Gastrocnemius medialis (tissue), 4 donors: ENCODE data around the gene EZR. TPM values are rescaled to one million over a fixed set of nuclear protein-coding genes. Genes with fewer than 3 reads are reported as not detected.

Experiments used
- ATAC-seq, 2 donors: fragments of 150-250 bp; one replicate each; pipeline ENCODE4 v1.9.1; 2016
- DNase-seq, 2 donors: peaks; one replicate each; pipeline ENCODE4 v3.0.0-alpha.2; 2019
- H3K27ac ChIP-seq, 4 donors: fragments of 200-600 bp; sonication (generic); 1 replicate in 1 of 4; 2 replicates in 3 of 4; pipeline ENCODE4 v1.5.1; 2016 to 2018; ENCODE audit warnings: mild to moderate bottlenecking in 2 of 4, moderate library complexity in 1 of 4
- H3K27me3 ChIP-seq, 3 donors: fragments of 200-600 bp; sonication (generic) in 2 of 3; 1 replicate in 1 of 3; 2 replicates in 2 of 3; pipeline versions ENCODE4 v1.5.1 to v1.6.0; 2016 to 2019; ENCODE audit warnings: mild to moderate bottlenecking in 1 of 3, moderate library complexity in 1 of 3
- H3K36me3 ChIP-seq, 2 donors: fragments of 200-600 bp; sonication (generic) in 1 of 2; one replicate each; pipeline ENCODE4 v1.5.1; 2017 to 2018
- H3K4me1 ChIP-seq, 2 donors: fragments of 200-600 bp; sonication (generic) in 1 of 2; one replicate each; pipeline ENCODE4 v1.5.1; 2016 to 2017; ENCODE audit warnings: mild to moderate bottlenecking in 2 of 2
- H3K4me3 ChIP-seq, 4 donors: fragments of 200-600 bp; sonication (generic) in 3 of 4; 1 replicate in 1 of 4; 2 replicates in 3 of 4; pipeline ENCODE4 v1.5.1; 2016 to 2019; ENCODE audit warnings: mild to moderate bottlenecking in 2 of 4
- H3K9me3 ChIP-seq, 3 donors: fragments of 200-600 bp; sonication (generic) in 2 of 3; 1 replicate in 1 of 3; 2 replicates in 2 of 3; pipeline ENCODE4 v1.5.1; 2016 to 2019
- POLR2A ChIP-seq, 2 donors: fragments of 450-650 bp; IDR thresholded peaks; one replicate each; pipeline ENCODE4 v1.6.1; 2017; ENCODE audit warnings: antibody characterized with exemption in 2 of 2, mild to moderate bottlenecking in 2 of 2, moderate library complexity in 2 of 2
- in situ Hi-C, 4 donors: fragments of 200-750 bp; cut with MboI; loops; one replicate each; pipeline versions ENCODE4 v1.15.0 to v1.8.0; 2017; ENCODE audit warnings: low sequenced_read_pairs in 4 of 4
- intact Hi-C: fragments of 100-400 bp; cut with DNase I; formaldehyde crosslinking; loops from one replicate; pipeline ENCODE4 v1.15.1; 2023; ENCODE audit warnings: low total_unique reads
- total RNA-seq, 4 donors: library from RNA; depleted of rRNA; stranded (reverse); fragments of >200 nt; gene quantifications; one replicate each; pipeline versions ENCODE4 v1.1.0 to v1.2.3, GENCODE V29; 2016
- TF ChIP-seq, protein P1 (sequence below), 5 experiments: fragments of 450-650 bp in 3 of 5; fragments of 200-600 bp in 2 of 5; sonication (generic) in 2 of 5; IDR thresholded peaks in 4 of 5; conservative IDR thresholded peaks in 1 of 5; 1 replicate in 4 of 5; 2 replicates in 1 of 5; pipeline ENCODE4 v1.5.1; 2016 to 2019; ENCODE audit warnings: antibody characterized with exemption in 5 of 5, mild to moderate bottlenecking in 3 of 5, moderate library complexity in 3 of 5

The EZR gene
- 10 to 100 TPM; 18.1 to 54.1 (median 33.6) TPM for total RNA-seq

DNA sequence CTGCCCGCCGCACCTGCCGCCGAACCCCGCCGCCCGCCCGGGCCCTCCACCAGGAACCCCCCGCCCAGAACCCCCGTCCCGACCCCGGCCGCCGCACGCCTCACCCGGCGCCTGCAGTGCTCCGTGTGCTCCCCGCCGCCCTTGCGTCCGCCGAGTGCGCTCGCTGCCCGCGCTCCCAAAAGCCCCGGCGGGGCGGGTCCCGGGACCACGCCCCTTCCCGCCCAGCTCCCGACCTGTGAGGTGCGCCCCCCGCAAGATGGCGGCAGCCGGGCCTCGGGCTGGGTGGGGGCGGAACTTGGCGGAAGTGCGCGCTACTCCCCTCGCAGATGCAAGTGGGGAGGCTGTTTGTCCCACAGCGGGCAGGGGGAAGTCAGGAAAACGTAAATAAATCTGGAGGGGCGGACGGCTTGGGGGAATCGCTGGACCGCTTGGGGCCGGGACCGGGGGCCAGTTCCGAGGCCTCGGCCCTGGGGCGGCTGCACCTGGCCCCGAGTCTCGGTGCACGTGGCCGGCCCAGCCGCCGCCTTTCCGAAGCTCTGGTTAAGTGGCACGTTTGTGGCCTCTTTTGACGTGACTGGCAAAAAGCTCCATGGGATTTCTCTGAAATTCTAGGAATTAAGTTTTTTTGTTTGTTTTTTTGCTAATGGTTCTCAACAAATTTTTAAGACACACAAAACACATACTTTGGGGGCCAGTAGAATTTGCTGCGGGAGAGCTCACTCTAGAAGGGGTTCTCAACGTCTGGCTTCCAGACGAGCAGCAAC, at the start of gene EZR:
Gene EZR, minus strand, starts transcription at position 156 of the 764 bp plus-strand sequence. CDS start 1,275 bp downstream, outside the sequence.
- ATAC-seq (peak; percentile 44 to 53), DNase-seq (peak; percentile 34 to 70)
- no peaks in the 10 kb centered on the region for H3K36me3 ChIP-seq
- in situ Hi-C loops: no loop called here
- peak within 1 kb of the TSS; percentile 90 to 93 (median 92) for H3K27ac ChIP-seq
- intact Hi-C loops: loop anchor here (2.0 to 10.0 kb wide), 3 partner anchors 49 to 585 kb away; no protein-coding TSS in a partner anchor
- peak within 1 kb of the TSS; percentile 81 to 88 (median 84) for H3K4me3 ChIP-seq
- no peaks in the 10 kb centered on the region for H3K9me3 ChIP-seq
- TF ChIP-seq, protein P1, sequence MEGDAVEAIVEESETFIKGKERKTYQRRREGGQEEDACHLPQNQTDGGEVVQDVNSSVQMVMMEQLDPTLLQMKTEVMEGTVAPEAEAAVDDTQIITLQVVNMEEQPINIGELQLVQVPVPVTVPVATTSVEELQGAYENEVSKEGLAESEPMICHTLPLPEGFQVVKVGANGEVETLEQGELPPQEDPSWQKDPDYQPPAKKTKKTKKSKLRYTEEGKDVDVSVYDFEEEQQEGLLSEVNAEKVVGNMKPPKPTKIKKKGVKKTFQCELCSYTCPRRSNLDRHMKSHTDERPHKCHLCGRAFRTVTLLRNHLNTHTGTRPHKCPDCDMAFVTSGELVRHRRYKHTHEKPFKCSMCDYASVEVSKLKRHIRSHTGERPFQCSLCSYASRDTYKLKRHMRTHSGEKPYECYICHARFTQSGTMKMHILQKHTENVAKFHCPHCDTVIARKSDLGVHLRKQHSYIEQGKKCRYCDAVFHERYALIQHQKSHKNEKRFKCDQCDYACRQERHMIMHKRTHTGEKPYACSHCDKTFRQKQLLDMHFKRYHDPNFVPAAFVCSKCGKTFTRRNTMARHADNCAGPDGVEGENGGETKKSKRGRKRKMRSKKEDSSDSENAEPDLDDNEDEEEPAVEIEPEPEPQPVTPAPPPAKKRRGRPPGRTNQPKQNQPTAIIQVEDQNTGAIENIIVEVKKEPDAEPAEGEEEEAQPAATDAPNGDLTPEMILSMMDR (IDR thresholded peaks at IDR 0.05 in 4 of 5, conservative IDR thresholded peaks at IDR 0.05 in 1 of 5): no peak
- peak; percentile 57 to 74 for TF ChIP-seq POLR2A (IDR thresholded peaks at IDR 0.05)
- no peaks in the 10 kb centered on the region for H3K27me3 ChIP-seq
- H3K4me1 ChIP-seq: peaks cover 10 to 17% of the 10 kb centered on the region in 2 donors

DNA sequence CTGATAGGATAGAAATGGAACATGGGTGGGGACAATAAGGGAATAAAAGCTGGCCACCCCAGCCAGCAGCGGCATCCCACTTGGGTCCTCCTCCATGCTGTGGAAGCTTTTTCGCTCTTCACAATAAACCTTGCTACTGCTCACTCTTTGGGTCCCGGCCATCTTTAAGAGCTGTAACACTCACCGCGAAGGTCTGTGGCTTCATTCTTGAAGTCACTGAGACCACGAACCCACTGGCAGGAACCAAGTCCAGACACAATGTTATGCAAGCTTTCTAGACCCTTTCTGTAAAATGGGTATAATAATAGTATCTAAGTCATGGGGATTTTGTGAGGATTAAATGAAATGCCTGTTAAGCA, 48.9 kb upstream of the EZR start:
- in situ Hi-C loops: no loop called here
- intact Hi-C loops: loop anchor here (2.0 kb wide), 1 partner anchor 49 kb away; the partner anchor contains the start of gene EZR
- DNase-seq: no peak
- ATAC-seq: no peak
- Histone ChIP-seq H3K36me3 (no peaks in the 10 kb centered on the region), H3K4me3 (no peak overlapping the region), H3K27me3 (no peaks in the 10 kb centered on the region), H3K4me1 (peaks cover 6 to 10% of the 10 kb centered on the region in 2 donors), H3K27ac (no peak overlapping the region), H3K9me3 (no peaks in the 10 kb centered on the region)
- TF ChIP-seq, protein P1 (IDR thresholded peaks at IDR 0.05 in 4 of 5, conservative IDR thresholded peaks at IDR 0.05 in 1 of 5): no peak
- TF ChIP-seq POLR2A (IDR thresholded peaks at IDR 0.05): no peak

DNA sequence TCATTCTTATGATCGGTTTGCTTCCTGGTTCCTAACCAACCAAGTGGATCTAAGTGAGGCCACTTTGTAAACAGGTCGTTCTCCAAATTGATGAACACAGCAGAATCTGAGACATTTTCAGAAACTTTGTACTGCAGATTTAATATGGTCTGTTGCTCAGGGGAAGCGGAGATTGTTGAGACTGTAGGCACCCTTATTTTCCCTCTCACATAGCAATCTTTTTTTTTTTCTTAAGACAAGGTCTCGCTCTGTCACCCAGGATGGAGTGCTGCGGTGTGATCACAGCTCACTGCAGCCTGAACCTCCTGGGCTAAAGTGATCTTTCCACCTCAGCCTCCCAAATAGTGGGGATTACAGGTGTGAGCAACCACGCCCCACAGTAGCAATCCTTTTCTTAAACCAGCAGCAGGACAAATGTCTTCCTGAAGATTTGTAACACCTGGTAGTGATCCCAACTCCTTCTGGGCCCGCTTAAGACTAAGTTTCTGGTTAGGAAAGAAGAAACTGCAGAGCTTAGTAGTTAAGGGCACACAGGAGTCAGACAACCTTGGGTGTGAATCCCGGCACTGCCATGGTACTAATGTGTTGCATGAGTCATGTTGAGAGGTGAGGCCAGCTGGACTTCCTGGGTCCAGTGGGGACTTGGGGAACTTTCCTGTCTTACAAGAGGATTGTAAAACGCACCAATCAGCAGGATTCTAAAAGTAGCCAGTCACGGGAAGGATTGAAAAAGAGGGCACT, 48.4 kb upstream of the EZR start:
- no peak for ATAC-seq
- peak in 1 of 2 donors; percentile 20 for DNase-seq
- H3K27ac ChIP-seq: no peak overlapping the region
- no peaks in the 10 kb centered on the region for H3K36me3 ChIP-seq
- H3K27me3 ChIP-seq: no peaks in the 10 kb centered on the region
- TF ChIP-seq, protein P1 (IDR thresholded peaks at IDR 0.05 in 4 of 5, conservative IDR thresholded peaks at IDR 0.05 in 1 of 5): no peak
- no peak for TF ChIP-seq POLR2A (IDR thresholded peaks at IDR 0.05)
- in situ Hi-C loops (no loop called here), intact Hi-C loops (loop anchor here (2.0 kb wide), 1 partner anchor 49 kb away; the partner anchor contains the start of gene EZR)
- peaks cover 6 to 10% of the 10 kb centered on the region in 2 donors for H3K4me1 ChIP-seq
- H3K9me3 ChIP-seq: no peaks in the 10 kb centered on the region
- H3K4me3 ChIP-seq: no peak overlapping the region

DNA sequence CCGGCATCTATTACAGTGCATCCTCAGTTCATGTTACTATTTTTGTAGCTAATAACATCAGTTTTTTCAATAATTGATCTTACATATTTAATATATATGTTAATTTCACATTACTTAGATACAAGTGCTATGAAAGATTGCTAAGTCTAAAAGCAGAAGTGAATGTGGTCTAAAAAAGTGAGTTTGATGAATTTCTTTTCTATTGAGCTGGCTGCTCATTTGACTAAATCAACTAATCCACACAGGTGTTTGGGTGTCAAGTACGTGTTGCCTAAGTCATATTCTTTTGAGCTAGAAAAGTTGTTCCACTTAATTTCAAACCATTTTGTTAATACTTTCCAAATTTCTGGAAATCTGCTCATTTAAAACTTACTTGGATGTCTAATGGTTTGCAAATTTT, 46.6 kb upstream of the EZR start:
- intact Hi-C loops (no loop called here), in situ Hi-C loops (no loop called here)
- Histone ChIP-seq H3K36me3 (no peaks in the 10 kb centered on the region), H3K9me3 (no peaks in the 10 kb centered on the region), H3K27ac (no peak overlapping the region), H3K4me1 (peaks cover 6 to 10% of the 10 kb centered on the region in 2 donors), H3K4me3 (no peak overlapping the region), H3K27me3 (no peaks in the 10 kb centered on the region)
- DNase-seq: no peak
- no peak for ATAC-seq
- TF ChIP-seq, protein P1 (IDR thresholded peaks at IDR 0.05 in 4 of 5, conservative IDR thresholded peaks at IDR 0.05 in 1 of 5): no peak
- TF ChIP-seq POLR2A (IDR thresholded peaks at IDR 0.05): no peak
